Measurements from ENCODE around the gene TARDBP.
"Not testable (repeated sequence)": the region's sequence is repeated elsewhere in the genome, so short reads cannot be mapped to it uniquely, and the experiment has no call there.

Gene TARDBP

DNA sequence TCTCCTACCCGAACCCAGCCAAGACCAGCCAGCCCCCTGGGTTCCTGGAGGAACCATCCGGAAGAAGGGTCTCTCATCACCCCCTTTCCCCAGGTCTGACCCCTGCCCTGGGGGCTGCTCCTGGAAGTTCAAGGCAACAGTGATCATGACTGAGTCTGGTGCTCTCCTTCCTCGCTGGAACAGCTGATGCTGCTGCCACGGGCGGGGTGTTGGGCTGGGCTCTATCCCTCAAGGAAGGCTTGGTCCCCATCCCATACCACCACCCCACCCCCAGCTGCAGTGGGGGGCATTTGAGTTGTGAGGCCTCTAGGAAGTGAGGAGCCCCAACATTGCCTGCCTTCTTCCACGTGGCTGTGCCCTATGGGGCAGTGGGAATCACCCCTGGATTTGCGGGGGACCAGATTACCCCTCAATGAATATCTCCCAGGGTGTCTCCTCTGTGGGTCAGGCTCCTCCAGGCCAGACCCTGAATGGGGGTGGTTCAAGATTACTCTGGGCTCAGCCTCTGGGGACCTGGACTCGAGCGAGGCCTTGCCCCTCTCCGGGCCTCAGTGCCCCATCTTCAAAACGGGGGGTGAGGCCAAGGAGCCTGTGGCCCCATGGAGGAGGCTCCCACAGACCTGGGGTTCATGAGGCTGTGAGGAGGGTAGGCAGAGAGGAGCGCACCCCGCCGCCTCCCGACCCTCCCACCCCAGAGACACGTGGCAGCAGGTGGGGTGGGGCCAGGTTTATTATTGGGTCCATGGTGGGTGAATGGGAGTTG lies 31.8 kb downstream of the TARDBP start:
- no peak for FAIRE-seq

DNA sequence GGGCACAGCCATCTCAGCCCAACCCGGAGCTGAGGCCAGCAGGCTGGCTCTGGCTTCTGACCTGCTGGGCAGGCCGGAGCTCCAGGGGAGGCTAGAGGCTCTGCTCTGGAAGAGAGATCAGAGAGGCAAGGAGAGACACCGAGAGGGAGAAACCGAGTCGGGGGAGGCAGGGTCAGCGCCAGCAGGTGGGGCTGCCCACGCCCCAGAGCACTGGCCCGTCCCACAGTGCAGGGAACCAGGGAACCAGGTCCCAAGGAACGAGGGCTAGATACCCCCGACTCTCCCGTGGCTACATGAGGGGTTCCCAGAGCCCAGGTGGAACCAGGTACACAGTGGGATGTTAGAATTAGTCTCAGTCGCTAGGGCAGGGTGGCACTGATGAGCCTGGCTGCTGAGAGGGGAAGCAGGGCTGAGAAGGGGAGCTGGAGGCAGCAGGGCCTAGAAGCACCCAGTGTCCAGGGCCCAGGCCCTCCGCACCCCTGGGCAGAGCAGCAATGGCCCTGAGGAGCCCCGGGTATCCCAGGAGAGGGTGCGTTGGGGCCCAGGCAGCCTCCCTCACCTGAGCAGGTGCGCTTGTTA lies 32.5 kb downstream of the TARDBP start:
- no peak for FAIRE-seq

DNA sequence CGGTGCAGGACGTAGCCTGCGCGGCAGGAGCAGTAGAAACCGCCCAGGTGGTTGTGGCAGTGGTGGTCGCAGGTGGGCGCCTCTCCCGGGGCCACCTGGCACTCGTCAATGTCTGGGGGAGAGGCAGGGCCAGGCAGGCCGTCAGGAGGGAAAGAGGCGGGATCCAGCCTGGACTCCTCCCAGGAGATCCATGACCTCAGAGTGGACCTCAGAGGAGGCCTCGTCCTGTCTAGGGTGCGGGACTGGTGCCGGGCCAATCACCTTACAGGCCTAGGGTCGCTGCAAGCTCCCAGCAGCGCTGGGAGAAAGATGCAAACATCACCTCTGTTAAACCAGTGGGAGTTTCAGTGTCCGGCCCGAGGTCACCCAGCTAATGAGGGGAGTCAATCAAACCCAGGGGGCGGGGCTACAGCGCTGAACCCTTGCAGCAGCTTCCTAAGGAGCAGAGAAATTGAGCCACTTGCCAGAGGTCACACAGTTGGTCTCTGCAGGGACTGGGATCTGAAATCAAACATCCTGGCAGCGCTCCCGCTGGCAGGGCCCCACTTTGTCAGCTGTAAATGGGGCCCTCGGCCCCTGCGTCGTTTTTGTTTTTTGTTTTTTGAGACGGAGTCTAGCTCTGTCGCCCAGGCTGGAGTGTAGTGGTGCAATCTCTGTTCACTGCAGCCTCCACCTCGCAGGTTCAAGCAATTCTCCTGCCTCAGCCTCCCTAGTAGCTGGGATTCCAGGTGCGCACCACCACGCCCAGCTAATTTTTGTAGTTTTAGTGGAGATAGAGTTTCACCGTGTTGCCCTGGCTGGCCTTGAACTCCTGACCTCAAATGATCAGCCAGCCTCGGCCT lies 33.2 kb downstream of the TARDBP start:
- no peak for FAIRE-seq

DNA sequence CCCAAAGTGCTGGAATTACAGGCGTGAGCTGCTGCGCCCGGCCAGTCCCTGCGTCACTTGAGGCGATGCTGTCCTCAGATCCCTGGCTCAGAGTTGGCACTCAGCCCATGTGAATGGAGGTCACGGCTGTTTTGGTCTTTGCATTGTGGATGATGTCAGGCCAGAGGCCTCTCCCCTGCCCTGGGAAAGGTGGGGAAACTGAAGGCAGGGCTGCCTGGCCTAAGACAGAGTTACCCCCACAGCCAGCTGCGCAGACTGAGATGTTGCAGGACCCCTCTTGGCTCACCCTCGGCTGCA lies 33.8 kb downstream of the TARDBP start:
- FAIRE-seq = no peak

DNA sequence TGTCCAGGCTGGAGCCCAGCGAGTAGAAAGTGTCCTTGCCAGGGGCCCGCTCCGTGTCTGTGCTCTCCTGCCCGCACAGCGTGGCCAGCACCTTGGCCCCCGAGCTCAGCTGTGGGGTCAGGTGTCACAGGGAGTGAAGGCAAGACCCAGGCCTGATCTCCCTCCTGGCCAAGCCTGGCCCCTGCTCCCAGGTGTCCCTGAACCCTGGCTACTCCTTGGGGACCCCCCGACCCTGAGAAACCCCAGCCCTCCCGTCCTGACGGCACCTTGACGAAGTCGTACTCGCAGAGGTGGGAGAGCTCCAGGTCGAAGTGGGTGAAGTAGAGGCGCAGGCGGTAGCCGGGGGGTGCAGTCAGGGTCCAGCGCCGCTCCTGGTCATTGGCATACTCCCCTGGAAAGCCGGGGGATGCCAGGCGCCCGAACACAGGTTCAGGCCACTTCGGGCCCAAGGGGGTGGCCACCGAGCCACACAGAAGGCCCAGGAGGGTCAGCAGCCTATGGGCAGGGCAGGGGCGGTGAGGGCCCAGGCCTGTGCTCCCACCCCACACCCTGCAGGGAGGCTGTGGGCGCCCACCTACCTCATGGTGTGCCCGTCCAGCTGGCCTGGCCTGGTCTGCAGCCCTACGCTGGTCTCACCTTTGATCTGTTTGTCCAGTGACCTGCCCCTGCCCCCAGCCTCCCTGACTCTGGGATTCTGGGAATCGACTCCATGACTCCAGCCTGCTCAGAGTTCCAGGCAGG lies 34.3 kb downstream of the TARDBP start, which contains the start of gene MASP2:
Gene MASP2, minus strand, starts transcription at position 615 of the 741 bp plus-strand sequence. Its CDS starts 32 bp downstream, at position 583.
- FAIRE-seq = no peak

DNA sequence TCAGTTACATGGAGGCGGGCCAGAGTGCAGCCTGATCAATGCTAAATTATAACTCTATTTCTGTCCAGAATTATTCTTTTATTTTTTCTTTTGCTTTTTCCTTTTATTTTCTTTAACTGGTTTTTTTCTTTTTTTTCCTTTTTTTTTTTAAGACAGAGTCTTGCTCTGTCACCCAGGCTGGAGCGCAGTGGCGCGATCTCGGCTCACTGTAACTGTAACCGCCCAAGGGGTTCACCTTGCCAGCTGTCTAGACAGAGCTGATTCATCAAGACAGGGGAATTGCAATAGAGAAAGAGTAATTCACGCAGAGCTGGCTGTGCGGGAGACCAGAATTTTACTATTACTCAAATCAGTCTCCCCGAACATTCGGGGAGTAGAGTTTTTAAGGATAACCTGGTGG lies 38.7 kb downstream of the TARDBP start:
- FAIRE-seq = not testable (repeated sequence)

DNA sequence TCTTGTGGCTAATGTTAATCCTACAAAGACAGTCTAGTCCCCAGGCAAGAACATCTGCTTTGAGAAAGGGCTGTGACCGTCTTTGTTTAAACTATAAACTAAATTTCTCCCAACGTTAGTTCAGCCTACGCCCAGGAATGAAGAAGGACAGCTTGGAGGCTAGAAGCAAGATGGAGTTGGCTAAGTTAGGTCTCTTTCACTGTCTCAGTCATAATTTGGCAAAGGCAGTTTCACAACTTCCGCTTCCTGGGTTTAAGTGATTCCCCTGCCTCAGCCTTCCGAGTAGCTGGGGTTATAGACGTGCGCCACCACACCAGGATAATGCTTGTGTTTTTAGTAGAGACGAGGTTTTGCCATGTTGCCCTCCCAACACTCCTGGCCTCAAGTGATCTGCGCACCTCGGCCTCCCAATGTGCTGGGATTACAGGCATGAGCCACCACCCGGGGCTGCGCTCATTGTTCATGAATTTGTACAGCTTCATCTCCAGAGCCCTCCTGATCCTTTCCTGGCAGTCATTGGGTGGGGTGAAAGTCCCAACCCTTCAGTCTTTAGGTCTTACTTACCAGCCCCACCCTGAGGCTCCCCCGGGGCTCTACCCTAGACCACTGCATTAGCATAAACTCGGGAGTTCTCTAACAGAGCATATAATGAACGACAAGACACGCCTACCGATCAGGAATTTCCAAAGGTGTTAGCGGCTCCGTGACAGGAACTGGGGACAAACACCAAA lies 39.5 kb downstream of the TARDBP start:
- FAIRE-seq = no peak

DNA sequence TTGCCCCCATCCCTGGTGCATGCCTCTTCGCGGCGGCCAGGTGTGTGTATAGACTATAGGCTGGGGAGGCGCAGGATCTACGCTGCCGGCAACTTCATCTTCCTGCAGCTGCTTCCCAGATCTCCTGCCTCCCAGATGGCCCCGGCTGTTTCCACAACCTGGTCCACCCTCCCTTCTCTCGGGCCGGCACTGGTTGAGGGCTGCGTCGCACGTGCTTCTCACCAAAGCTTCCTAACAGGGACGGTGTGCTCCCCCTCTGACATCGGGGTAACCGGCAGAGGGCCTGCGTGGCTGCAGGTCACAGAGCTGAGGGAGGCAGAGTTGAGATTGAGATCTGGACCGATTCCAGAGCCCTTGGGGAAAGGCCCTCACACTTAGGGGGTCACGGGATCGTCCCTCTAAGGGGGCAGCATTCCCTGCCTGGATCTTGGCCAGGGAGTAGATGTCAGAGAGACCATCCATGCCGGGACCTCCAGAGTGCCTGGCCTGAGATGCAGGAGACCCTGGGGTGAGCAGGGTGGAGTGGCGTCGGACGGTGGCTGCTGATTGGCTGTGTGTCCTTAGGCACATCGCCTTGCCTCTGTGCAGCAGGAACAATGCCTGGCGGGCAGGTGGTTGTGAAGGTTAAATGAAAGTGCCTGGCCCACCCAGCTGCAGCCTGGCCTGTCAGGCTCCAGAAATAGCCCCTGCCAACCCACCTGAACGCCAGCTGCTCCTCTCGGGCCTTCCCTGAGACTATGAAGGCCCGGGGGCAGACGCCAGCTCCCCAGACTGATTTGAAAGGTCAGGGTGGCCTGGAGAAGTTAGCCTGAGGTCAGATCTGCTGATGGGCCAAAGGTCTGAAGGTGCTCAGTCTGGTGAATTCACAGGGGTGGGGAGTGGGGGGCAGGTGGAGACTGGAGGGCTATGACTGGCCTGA lies 40.6 kb downstream of the TARDBP start:
- FAIRE-seq = no peak

DNA sequence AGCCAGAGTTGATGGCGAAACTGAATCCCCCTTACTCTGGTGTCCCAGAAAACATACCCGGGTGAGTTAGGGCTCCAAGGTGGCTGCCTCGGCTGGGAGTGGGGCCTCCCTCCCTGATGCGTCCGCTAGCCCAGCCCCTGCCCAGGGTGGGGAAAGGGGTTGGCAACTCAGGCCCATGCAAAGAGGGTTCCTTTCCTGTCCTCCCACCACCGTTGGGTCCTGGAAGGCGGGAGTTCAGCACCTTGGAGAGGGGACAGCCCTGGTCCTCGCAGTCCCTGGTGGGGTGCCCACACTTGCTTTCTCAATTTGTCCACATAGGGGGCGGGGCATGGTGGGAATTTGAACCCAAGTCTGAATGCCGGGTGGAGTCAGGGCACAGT lies 41.3 kb downstream of the TARDBP start:
- no peak for FAIRE-seq

DNA sequence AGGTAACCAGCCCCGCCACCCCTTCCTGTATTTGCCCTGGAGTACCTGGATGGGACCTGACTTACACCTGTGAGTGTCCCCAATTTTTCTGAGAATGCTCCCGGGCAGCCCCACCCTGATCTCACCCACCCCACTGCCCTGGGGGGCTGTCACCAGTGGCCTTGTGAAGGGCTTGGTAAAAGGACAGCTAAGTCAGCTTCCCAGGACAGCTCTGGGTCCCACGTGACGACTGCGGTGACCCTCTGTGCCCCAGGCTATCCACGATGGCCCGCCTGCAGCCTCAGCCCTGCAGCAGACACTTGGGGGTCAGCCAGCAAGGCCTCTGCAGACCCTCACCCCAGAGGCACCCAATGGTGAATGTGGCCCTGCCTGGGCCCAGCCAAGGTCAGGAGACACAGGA lies 41.7 kb downstream of the TARDBP start:
- FAIRE-seq = no peak

DNA sequence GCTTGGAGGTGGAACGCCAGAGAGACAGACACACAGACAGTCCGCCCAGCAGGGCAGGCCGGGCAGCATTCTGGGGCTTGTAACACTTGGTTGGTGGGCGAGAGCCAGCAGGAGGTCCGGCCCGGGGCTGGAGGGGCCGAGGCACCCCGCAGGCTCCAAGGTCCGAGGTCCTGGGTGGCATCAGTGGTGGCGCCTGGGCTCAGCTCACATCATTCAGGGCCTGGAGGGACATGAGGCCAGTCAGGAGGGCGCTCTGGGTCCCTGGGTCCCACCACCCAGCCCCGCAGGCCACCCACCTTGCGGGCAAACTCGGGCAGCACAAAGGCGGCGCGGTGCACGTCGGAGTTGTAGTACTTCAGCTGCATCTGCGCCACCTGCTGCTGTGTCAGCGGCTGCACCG lies 42.2 kb downstream of the TARDBP start:
- FAIRE-seq = no peak

DNA sequence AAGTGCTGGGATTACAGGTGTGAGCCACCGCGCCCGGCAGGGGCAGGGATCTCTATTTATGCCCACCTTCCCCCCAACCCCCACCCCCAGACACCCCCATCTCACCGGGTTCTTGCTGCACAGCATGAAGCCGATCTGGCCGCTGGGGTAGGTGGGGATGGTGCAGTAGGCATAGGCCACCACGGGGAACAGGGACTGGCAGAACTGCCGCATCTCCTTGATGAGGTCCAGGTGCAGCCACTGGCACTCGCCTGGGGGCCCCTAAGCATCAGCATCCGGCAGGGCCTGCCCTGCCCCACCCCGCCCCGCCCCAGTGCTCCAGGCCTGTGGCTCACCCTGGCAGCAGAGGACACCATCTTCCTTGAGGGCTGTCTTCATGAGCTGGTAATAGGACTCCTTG lies 43.2 kb downstream of the TARDBP start:
- no peak for FAIRE-seq

DNA sequence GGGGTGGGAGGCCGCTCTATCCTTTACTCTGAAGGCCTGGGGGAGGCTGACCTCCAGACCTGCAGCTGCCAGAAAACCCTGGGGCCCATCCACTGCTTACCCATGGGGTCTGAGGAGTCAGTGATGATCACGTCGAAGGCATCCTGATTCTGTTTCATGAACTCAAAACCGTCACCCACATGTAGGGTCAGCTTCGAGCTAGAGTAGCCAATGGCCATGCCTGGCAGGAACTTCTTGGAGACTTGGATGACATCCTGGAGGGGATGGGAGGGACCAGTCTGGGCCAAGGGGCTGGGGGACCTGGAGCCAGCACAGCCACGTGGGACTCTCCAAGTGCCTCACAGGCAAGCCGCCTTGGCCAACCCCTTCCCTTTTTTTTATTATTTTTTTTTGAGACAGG lies 44.0 kb downstream of the TARDBP start:
- FAIRE-seq = no peak

DNA sequence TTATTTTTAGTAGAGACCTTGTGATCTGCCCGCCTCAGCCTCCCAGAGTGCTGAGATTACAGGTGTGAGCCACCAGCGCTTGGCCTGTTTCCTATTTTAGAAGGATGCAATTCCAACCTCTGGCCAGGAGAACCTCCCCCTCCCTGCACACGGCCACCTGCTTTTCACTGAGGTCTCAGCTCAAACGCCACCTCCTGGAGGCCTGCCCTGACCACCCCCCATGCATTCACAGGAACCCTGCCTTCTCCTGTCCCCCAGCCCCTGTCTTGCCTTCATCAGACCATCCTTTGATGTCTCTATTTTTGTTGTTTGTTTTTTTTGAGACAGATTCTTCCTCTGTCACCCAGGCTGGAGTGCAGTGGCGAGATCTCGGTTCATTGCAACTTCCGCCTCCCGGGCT lies 45.0 kb downstream of the TARDBP start:
- no peak for FAIRE-seq

DNA sequence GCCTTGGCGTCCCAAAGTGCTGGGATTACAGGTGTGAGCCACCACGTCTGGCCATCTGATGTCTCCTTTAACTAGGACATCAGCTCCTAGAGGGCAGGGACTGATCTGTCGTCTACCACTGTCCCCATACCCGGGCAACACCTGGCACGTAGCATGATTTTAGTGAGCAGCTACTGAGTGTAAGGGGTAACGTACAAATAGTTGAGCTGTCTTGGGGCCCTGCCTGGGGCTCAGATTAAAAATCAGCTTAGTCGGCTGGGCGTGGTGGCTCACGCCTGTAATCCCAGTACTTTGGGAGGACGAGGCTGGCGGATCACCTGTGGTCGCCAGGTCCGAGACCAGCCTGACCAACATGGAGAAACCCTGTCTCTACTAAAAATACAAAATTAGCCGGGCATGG lies 45.6 kb downstream of the TARDBP start:
- FAIRE-seq = no peak

DNA sequence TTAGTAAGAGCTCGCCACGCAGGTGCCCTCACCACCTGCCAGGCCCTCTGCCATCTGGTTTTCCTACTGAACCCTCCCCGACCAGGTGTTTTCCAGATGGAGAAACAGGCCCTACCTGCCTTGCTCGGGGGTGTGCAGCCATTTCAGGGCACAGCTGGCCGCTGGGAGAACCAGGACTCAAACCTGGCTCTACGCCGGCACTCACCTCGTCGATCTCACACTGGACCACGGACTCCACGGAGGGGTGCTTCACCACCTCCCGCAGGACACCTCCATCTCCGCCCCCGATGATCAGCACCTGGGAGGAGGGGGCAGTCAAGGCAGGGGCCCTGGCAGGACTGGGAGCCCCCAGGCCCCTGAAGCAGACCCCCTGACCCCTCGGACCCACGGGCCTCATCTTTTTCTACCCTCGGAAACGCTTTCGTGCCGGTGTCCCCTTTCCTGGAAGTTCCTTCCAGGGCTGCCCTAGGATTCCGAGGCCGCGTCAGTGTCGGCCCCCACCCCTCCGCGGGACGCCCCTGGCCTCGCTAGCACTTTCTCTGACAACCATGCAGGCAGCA lies 46.2 kb downstream of the TARDBP start:
- no peak for FAIRE-seq

DNA sequence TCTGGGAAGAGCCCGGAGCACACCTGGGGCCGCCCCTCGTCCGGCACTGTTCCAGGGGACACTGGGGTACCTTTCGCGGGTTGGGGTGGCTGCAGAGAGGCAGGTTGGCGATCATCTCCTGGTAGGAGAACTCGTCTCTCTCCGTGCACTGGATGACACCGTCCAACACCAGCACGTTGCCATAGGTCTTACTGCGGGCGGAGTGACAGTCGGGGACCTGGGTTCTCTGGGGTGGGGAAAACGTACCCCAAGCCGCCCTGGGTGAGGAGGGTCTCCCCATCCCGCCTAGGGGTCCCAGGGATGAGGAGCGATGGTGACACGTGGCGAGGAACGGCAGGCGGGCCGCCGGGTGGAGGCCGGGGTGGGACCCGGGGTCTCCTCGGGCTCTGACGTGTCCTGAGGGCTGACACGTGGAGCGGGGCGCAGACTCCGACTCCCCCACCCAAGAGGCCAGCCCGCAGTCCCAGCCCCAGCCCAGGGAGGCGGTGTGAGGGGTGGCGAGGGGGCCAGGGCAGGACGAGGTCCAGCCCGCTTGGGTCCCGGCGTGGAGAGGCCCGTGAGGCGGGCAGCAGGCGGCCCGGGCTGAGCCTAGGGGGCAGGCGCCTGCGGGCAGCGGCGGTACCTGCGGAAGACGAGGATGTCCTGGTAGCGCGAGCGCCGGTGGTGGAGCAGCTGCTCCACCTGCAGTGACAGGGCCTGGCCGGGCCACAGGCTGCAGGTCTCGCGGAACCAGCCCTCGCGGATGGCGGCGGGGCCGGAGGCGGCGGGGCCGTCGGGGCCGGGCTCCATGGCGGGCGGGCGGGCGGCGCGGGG lies 46.9 kb downstream of the TARDBP start:
- FAIRE-seq = no peak

DNA sequence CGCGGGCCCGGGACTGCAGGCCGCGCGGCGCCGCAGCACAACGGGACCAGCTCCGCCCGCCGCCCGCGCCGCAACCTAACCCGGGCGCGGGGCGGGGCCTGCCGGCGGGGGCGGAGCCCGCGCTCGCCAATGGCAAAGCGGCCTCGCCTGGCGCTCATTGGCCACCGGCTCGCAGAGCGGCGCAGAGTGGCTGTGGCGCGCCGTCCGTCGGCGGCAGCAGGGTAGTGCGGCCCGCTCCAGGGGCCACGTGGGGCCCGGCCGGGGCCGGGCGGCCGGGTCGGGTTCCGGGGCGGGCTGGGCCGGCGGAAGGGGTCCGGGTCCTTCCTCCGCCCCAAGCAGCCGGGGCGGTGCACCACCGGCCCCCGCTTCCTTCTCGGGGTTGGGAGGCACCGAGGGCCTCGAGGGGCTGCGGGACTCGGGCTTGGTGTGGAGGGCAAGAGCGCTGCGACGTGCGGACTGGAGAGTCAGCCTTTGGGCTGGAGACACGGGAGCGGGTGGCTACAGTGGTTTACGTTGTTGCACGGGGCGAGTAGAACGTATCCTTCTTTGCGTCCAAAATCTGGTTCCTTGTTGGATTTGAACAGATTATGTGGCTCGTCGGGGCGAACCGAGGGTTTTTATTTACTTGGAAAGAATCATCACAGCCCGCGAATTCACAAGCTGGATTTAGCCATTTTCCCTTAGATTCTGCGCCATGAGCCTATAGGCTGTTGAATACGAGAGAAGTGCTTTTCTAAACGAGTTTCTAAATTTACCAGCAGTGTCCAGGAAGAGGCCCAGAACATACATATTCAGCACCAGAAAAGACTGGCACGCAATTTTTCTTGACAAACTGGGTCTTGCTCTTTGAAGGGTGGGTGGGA lies 47.7 kb downstream of the TARDBP start, which contains the start of gene SRM:
Gene SRM, minus strand, starts transcription at position 51 of the 863 bp plus-strand sequence. CDS start 75 bp downstream, outside the sequence.
- FAIRE-seq = no peak
